Skeletal muscle tissue (tissue), 4 donors: ENCODE results near the gene IMPDH1. TPM values are rescaled to one million over a fixed set of nuclear protein-coding genes. Genes with fewer than 3 reads are reported as not detected.

Source experiments
- H3K27ac ChIP-seq: one replicate; pipeline ENCODE4 v1.7.0; 2013; ENCODE audit warnings: mild to moderate bottlenecking, low read depth, low read length, inconsistent platforms
- H3K27me3 ChIP-seq, 3 donors: one replicate each; pipeline ENCODE4 v1.7.0; 2013; ENCODE audit warnings: low read length in 3 of 3; ENCODE audit not compliant: control insufficient read depth in 3 of 3, insufficient read depth in 3 of 3
- H3K36me3 ChIP-seq, 3 donors: one replicate each; pipeline ENCODE4 v1.7.0; 2013; ENCODE audit warnings: low read length in 3 of 3; ENCODE audit not compliant: control insufficient read depth in 3 of 3, insufficient read depth in 3 of 3
- H3K4me1 ChIP-seq, 3 donors: one replicate each; pipeline ENCODE4 v1.7.0; 2013; ENCODE audit warnings: low read length in 3 of 3, mild to moderate bottlenecking in 3 of 3; ENCODE audit not compliant: control insufficient read depth in 3 of 3, insufficient read depth in 3 of 3
- H3K4me3 ChIP-seq, 3 donors: one replicate each; pipeline ENCODE4 v1.7.0; 2013; ENCODE audit warnings: low read length in 3 of 3
- H3K9ac ChIP-seq, 3 donors: one replicate each; pipeline ENCODE4 v1.7.0; 2013; ENCODE audit warnings: low read length in 3 of 3, mild to moderate bottlenecking in 3 of 3, moderate library complexity in 2 of 3, low read depth in 1 of 3
- H3K9me3 ChIP-seq, 3 donors: one replicate each; pipeline ENCODE4 v1.7.0; 2013; ENCODE audit warnings: low read length in 3 of 3; ENCODE audit not compliant: control insufficient read depth in 3 of 3
- total RNA-seq: library from RNA; depleted of rRNA; stranded (reverse); fragments of >200 nt; gene quantifications from one replicate; pipeline ENCODE4 v1.2.3, GENCODE V29; 2014
- donor health status: Osteomylitis.

Gene IMPDH1
- total RNA-seq, 1 donor from 2014 or later, result 10.4 TPM

DNA sequence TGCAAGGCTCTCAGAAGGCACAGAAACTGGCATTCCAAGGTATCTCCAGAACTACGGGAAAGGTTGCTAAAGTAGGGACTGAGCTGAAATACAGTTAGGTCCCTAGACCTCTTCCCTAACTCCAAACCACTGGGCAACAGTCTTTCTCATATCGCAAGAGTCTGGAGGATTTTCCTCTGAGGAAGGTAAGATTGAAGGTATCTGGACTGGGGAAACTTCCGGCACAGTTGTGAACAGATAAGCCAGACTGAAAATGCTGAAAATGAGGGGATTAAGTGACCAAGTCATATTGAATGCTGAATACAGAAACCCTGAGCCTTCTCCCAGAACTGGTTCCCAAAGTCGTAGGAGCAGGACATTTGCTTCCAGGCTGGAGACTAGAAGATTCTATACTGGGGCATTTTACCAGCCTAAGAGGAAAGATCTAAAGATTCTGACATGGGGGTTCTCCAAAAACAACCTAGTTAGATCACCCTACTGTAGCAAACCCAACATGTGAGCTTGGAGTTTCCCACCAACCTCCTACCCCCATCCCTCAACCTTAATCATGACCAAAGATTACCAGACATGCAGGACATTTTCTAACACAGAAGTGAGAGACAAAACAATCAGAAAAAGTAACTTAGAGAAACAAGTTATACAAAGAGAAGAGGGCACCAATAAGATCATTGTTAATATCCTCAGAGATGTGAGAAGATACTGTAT, 45.5 kb downstream of the IMPDH1 start:
- Histone ChIP-seq H3K4me1 (peaks cover 6 to 17% (median 16%) of the 10 kb centered on the region in 3 donors), H3K9ac (no peak overlapping the region), H3K36me3 (no peaks in the 10 kb centered on the region), H3K9me3 (no peaks in the 10 kb centered on the region), H3K27me3 (peaks cover 0 to 3% (median 2%) of the 10 kb centered on the region in 3 donors), H3K4me3 (no peak overlapping the region), H3K27ac (no peak overlapping the region)

DNA sequence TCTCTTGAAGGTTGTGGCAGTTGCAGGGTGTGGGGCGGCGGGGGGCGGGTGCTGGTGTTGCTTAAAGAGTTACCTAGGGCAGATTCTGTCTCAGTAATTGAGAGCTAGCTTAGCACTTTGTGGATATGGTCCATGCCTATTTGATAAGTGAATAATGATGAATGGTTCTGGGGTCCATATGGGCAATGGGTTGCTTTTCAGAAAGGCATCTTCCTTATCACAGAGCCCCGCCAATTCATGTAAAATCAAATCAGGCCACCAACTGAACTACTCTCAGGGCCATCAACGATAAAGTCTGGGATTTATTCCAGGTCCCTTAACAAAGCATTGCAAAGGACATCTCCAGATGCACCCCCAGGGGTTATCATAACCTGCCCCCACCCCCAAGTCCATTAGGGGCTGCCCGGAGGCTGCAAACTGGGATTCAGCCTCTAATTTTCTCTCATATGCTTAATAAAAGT, 46.5 kb downstream of the IMPDH1 start:
- H3K9me3 ChIP-seq, result no peaks in the 10 kb centered on the region
- H3K27me3 ChIP-seq, result peaks cover 0 to 3% (median 2%) of the 10 kb centered on the region in 3 donors
- no peak overlapping the region for H3K4me3 ChIP-seq
- H3K36me3 ChIP-seq, result no peaks in the 10 kb centered on the region
- H3K9ac ChIP-seq, result no peak overlapping the region
- peaks cover 6 to 17% (median 16%) of the 10 kb centered on the region in 3 donors for H3K4me1 ChIP-seq
- no peak overlapping the region for H3K27ac ChIP-seq

DNA sequence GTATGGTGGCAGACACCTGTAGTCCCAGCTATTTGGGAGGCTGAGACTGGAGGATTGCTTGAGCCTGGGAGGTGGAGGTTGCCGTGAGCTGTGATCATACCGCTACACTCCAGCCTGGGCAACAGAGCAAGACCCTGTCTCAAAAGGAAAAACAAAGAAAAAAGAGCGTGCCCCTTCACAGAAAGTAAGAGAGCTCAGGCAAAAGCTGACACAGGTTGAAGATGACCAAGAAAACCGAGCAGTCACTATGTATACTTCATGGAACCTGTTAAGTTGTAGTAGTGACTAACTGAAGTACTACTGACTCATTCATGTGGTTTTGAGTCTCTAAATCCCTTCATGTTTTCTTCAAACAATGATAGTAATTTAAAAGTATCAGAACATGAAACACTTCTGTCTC, 47.1 kb downstream of the IMPDH1 start:
- no peaks in the 10 kb centered on the region for H3K36me3 ChIP-seq
- no peak overlapping the region for H3K4me3 ChIP-seq
- no peak overlapping the region for H3K27ac ChIP-seq
- peaks cover 6 to 17% (median 16%) of the 10 kb centered on the region in 3 donors for H3K4me1 ChIP-seq
- H3K9me3 ChIP-seq, result no peaks in the 10 kb centered on the region
- H3K9ac ChIP-seq, result no peak overlapping the region
- peaks cover 0 to 3% (median 2%) of the 10 kb centered on the region in 3 donors for H3K27me3 ChIP-seq

DNA sequence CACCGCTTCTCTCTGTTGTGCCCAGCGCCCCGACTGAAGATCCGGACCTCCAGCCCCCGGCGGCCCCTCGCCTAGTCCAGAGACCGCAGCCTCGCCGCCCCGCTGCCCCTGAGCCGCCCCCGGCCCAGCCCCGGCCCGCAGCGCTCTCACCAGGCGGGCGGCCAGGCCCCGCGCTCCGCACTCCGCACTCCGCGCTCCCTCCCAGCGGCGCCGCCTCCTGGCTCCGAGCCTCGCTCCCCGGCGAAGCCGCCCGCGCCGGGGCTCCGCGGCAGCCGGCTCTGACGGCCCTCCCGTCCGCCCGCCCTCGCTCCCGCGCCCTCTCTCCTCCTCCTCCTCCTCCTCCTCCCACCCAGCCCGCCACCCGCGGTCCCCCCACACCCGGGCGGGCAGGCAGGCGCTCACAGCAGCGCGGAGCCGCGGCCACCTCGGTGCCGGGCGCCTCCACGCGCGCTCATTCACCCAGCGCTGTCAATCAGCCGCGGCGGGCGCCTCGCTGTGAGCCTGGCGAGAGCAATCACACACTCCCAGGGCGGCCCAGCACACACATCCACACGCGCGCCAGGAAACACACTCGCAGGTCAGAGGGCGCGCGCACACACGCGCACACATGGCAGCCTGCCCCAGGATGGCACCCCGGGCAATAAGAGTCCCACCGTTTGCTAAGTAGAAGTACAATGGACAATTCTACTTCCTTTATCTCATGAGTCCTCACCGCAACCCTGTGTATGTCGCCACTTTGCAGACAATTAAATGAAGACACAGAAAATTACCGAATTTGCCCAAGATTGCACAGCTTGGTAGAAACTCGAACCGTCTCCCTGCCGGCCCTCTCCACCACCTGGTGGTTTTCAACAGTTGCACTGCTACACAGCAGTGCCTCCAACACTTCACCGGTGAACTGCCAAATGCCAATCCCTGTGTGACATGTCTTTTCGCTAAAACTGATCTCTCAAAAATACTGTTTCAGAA, 48.1 kb downstream of the IMPDH1 start, which contains the start of gene PRRT4:
Gene PRRT4 (minus strand): TSS at position 280 of the 969 bp plus-strand sequence.
- peaks cover 0 to 3% (median 2%) of the 10 kb centered on the region in 3 donors for H3K27me3 ChIP-seq
- H3K9ac ChIP-seq, result peak within 1 kb of the TSS; percentile 47 to 74 (median 65)
- H3K4me3 ChIP-seq, result peak within 1 kb of the TSS; percentile 58 to 75 (median 61)
- peaks cover 6 to 17% (median 16%) of the 10 kb centered on the region in 3 donors for H3K4me1 ChIP-seq
- no peaks in the 10 kb centered on the region for H3K36me3 ChIP-seq
- no peak within 1 kb of the TSS for H3K27ac ChIP-seq
- no peaks in the 10 kb centered on the region for H3K9me3 ChIP-seq

DNA sequence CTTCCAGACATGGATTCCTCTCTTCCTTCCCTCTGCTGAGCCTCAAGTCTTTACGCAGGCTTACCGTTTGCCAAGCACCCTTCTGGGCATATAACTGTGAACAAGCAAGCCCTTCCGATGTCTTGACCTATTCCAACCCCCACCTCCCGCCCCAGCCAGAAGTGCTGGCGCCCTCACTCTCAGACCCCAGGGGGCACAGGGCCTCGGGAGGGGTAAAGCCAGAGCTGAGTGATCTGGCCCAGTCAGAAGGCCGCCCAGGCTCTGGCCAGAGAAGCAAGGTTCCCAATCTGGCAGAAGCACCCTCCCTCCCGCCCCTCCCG, 49.5 kb downstream of the IMPDH1 start:
- Histone ChIP-seq H3K4me3 (no peak overlapping the region), H3K4me1 (peaks cover 6 to 15% (median 11%) of the 10 kb centered on the region in 3 donors), H3K27me3 (peaks cover 0 to 3% (median 2%) of the 10 kb centered on the region in 3 donors), H3K9ac (no peak overlapping the region), H3K27ac (no peak overlapping the region), H3K9me3 (no peaks in the 10 kb centered on the region), H3K36me3 (no peaks in the 10 kb centered on the region)

DNA sequence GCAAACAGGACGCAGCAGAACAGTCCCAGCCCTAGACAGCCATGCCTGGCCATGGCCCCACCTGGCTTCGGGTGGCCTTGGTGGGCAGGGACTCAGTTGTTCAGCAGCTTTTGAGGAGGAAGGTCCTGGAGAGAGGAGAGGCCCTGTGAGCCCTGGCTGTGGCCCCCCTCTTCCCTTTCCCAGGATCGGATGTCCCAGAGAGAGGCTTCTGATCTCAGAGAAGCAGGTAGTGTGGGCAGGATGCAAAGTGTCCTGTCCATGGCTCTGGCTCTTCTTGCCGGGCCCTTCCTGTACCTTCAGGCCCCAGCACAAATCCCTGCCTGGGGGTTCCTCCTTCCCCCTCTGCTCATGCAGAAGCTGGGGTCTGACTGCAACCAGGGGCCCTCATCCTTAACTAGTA, 49.8 kb downstream of the IMPDH1 start:
- peaks cover 6 to 15% (median 11%) of the 10 kb centered on the region in 3 donors for H3K4me1 ChIP-seq
- H3K9me3 ChIP-seq, result no peaks in the 10 kb centered on the region
- H3K27me3 ChIP-seq, result peaks cover 0 to 3% (median 2%) of the 10 kb centered on the region in 3 donors
- H3K4me3 ChIP-seq, result no peak overlapping the region
- H3K9ac ChIP-seq, result peak overlapping the region in 1 of 3 donors; percentile 16
- no peaks in the 10 kb centered on the region for H3K36me3 ChIP-seq
- no peak overlapping the region for H3K27ac ChIP-seq

DNA sequence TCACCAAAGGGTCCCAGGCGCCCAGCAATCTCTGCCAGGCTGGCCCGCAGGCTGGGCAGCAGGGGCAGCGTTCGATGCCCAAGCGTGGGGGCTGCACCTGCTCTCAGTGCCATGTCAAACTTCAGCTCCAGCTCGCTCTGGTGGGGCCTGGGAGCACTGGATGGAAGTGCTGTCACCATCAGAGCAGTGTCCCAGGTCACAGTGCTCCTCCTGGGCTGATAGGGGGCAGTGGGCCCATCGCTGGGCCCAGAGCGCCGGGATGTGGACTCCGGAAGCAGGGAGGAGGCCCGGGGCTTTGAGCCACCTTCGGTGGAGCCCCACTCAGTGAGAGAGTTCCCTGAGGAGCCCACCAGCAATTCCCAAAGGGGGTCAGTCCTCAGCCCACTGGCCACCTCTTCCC, 50.4 kb downstream of the IMPDH1 start:
- H3K4me1 ChIP-seq, result peaks cover 6 to 15% (median 11%) of the 10 kb centered on the region in 3 donors
- H3K9ac ChIP-seq, result no peak overlapping the region
- no peak overlapping the region for H3K4me3 ChIP-seq
- peaks cover 0 to 2% (median under 1%) of the 10 kb centered on the region in 3 donors for H3K27me3 ChIP-seq
- H3K27ac ChIP-seq, result no peak overlapping the region
- H3K9me3 ChIP-seq, result no peaks in the 10 kb centered on the region
- no peaks in the 10 kb centered on the region for H3K36me3 ChIP-seq

DNA sequence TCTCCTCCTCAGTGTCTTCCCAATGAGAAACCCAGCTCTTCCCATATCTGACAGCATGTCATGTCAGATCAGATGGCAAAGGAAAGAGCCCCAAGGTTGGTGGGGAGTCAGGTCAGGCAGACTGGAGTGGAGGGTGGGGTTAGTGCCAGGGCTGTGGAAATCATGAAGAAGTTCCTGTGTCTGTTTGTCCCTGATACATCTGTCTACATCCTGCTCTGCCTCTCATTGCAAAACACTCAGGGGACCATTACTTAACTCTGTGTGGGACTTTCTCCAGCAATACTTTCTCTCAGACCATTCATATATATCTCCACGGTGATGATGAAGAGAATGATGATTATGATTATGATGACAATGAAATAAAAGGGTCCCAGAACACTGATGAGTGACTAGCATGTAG, 51.5 kb downstream of the IMPDH1 start:
- Histone ChIP-seq H3K27me3 (peaks cover 4 to 9% (median 6%) of the 10 kb centered on the region in 3 donors), H3K9me3 (no peaks in the 10 kb centered on the region), H3K27ac (no peak overlapping the region), H3K4me1 (peaks cover 6 to 15% (median 11%) of the 10 kb centered on the region in 3 donors), H3K9ac (no peak overlapping the region), H3K4me3 (no peak overlapping the region), H3K36me3 (no peaks in the 10 kb centered on the region)

DNA sequence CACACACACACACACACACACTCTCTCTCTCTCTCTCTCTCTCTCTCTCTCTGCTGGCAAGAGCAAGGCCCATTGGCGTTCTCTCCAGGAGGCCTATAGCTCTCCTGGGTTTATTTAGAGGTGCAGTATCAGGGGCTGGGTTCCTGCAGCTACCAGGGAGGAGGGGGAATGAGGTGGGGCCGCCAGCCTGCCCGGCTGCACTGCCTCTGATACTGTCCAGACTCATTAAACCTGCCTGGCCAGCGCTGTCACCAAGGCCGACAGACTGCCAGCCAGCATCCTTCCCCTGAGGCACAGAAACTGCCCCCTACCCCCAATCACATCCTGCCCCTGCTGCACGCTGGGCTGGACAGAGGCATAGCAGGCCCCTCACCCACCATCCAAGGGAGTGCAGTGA, 52.6 kb downstream of the IMPDH1 start:
- Histone ChIP-seq H3K36me3 (no peaks in the 10 kb centered on the region), H3K9ac (peak overlapping the region in 1 of 3 donors; percentile 20), H3K27me3 (peaks cover 6 to 16% (median 11%) of the 10 kb centered on the region in 3 donors), H3K4me1 (peaks cover 5 to 15% (median 11%) of the 10 kb centered on the region in 3 donors), H3K4me3 (no peak overlapping the region), H3K9me3 (no peaks in the 10 kb centered on the region), H3K27ac (no peak overlapping the region)
